ENCODE measurements around the gene HPCAL1. TPM values are rescaled to one million over a fixed set of nuclear protein-coding genes. Genes with fewer than 3 reads are reported as not detected.

The HPCAL1 gene
- total RNA-seq, 1 donor from 2014 or later: 17.3 TPM

GRCh38 chr2:10449486-10449831 lies 146.8 kb downstream of the HPCAL1 start:
- Mint-ChIP-seq H3K27me3 (ENCODE audit: low read depth) (no peaks in the 10 kb centered on the region), H3K4me1 (peaks cover 33% of the 10 kb centered on the region), H3K27ac (ENCODE audit: unreplicated experiment) (no peak overlapping the region), H3K36me3 (ENCODE audit: low read depth) (no peaks in the 10 kb centered on the region), H3K4me3 (peak overlapping the region; percentile 78), H3K9me3 (no peaks in the 10 kb centered on the region)
- no peak for TF ChIP-seq CTCF (conservative IDR thresholded peaks at IDR 0.05)
- DNase-seq (ENCODE audit: low read depth, low spot score): no peak

- Mint-ChIP-seq H3K27ac (ENCODE audit: unreplicated experiment) (no peak overlapping the region), H3K9me3 (no peaks in the 10 kb centered on the region), H3K4me1 (peaks cover 33% of the 10 kb centered on the region), H3K4me3 (peak overlapping the region; percentile 78), H3K36me3 (ENCODE audit: low read depth) (no peaks in the 10 kb centered on the region), H3K27me3 (ENCODE audit: low read depth) (no peaks in the 10 kb centered on the region)
- no peak for DNase-seq (ENCODE audit: low read depth, low spot score)
- TF ChIP-seq CTCF (conservative IDR thresholded peaks at IDR 0.05): no peak
These were observed 147.4 kb downstream of the HPCAL1 start for GRCh38 chr2:10449838-10450691.

- no peak for TF ChIP-seq CTCF (conservative IDR thresholded peaks at IDR 0.05)
- H3K4me1 Mint-ChIP-seq: peaks cover 27% of the 10 kb centered on the region
- H3K27me3 Mint-ChIP-seq (ENCODE audit: low read depth): no peaks in the 10 kb centered on the region
- no peak overlapping the region for H3K4me3 Mint-ChIP-seq
- no peak overlapping the region for H3K27ac Mint-ChIP-seq (ENCODE audit: unreplicated experiment)
- no peak for DNase-seq (ENCODE audit: low read depth, low spot score)
- H3K36me3 Mint-ChIP-seq (ENCODE audit: low read depth): no peaks in the 10 kb centered on the region
- no peaks in the 10 kb centered on the region for H3K9me3 Mint-ChIP-seq
These were observed 149.1 kb downstream of the HPCAL1 start for GRCh38 chr2:10451819-10452218.

GRCh38 chr2:10452312-10452711 lies 149.6 kb downstream of the HPCAL1 start:
- Mint-ChIP-seq H3K9me3 (no peaks in the 10 kb centered on the region), H3K27ac (ENCODE audit: unreplicated experiment) (no peak overlapping the region), H3K4me3 (peak overlapping the region; percentile 3), H3K36me3 (ENCODE audit: low read depth) (no peaks in the 10 kb centered on the region), H3K4me1 (peaks cover 23% of the 10 kb centered on the region), H3K27me3 (ENCODE audit: low read depth) (no peaks in the 10 kb centered on the region)
- DNase-seq (ENCODE audit: low read depth, low spot score): no peak
- no peak for TF ChIP-seq CTCF (conservative IDR thresholded peaks at IDR 0.05)

GRCh38 chr2:10452956-10453904 lies 150.5 kb downstream of the HPCAL1 start:
- Mint-ChIP-seq H3K4me1 (peaks cover 21% of the 10 kb centered on the region), H3K27me3 (ENCODE audit: low read depth) (no peaks in the 10 kb centered on the region), H3K9me3 (no peaks in the 10 kb centered on the region), H3K4me3 (peak overlapping the region; percentile 31), H3K36me3 (ENCODE audit: low read depth) (no peaks in the 10 kb centered on the region), H3K27ac (ENCODE audit: unreplicated experiment) (no peak overlapping the region)
- no peak for TF ChIP-seq CTCF (conservative IDR thresholded peaks at IDR 0.05)
- no peak for DNase-seq (ENCODE audit: low read depth, low spot score)

Data from neural crest cell (in vitro differentiated cells).